HepG2 (cell line): ENCODE results near the gene NOL11. TPM values are rescaled to one million over a fixed set of nuclear protein-coding genes. Genes with fewer than 3 reads are reported as not detected.

Experiments
- GATAD2A ChIP-seq: IDR thresholded peaks from 2 replicates; pipeline ENCODE4 v1.6.1; 2016
- HDAC1 ChIP-seq: sonication (generic); formaldehyde crosslinking; IDR thresholded peaks from 2 replicates; pipeline ENCODE4 v1.5.1; 2020; ENCODE audit warnings: mild to moderate bottlenecking, missing genetic modification reagents
- HNF1A ChIP-seq, 2 experiments: sonication (generic) in 1 of 2; formaldehyde crosslinking in 1 of 2; IDR thresholded peaks; 2 replicates each; pipeline versions ENCODE4 v1.4.0 to v1.6.1; 2016 to 2020; ENCODE audit warnings: borderline replicate concordance in 1 of 2, low read depth in 1 of 2, mild to moderate bottlenecking in 1 of 2, missing genetic modification reagents in 1 of 2
- MEIS1 ChIP-seq: sonication (generic); formaldehyde crosslinking; IDR thresholded peaks from 2 replicates; pipeline ENCODE4 v1.9.0; 2021; ENCODE audit warnings: mild to moderate bottlenecking, missing genetic modification reagents, moderate library complexity, borderline replicate concordance
- MYPOP ChIP-seq: sonication (generic); formaldehyde crosslinking; IDR thresholded peaks from 2 replicates; pipeline ENCODE4 v1.8.1; 2023; ENCODE audit warnings: mild to moderate bottlenecking, moderate library complexity, missing genetic modification reagents
- POLR2A ChIP-seq, 2 experiments: IDR thresholded peaks; 2 replicates each; pipeline ENCODE4 v1.6.1; 2011; ENCODE audit warnings: low read depth in 2 of 2, low read length in 2 of 2, mild to moderate bottlenecking in 1 of 2, moderate library complexity in 1 of 2; ENCODE audit not compliant: insufficient read depth in 1 of 2
- RAD21 ChIP-seq: fragments of 450-650 bp; formaldehyde crosslinking; IDR thresholded peaks from 2 replicates; pipeline ENCODE4 v1.5.0; 2020; ENCODE audit warnings: mild to moderate bottlenecking
- TFE3 ChIP-seq: IDR thresholded peaks from 2 replicates; pipeline ENCODE4 v1.6.1; 2016
- ZBTB3 ChIP-seq: sonication (generic); formaldehyde crosslinking; IDR thresholded peaks from 2 replicates; pipeline ENCODE4 v1.4.0; 2020; ENCODE audit warnings: low read depth, mild to moderate bottlenecking, moderate library complexity, missing genetic modification reagents, borderline replicate concordance
- ZNF350 ChIP-seq: sonication (generic); formaldehyde crosslinking; IDR thresholded peaks from 2 replicates; pipeline ENCODE4 v1.4.0; 2020; ENCODE audit warnings: mild to moderate bottlenecking, low read depth, missing genetic modification reagents, borderline replicate concordance
- ZNF362 ChIP-seq: sonication (generic); formaldehyde crosslinking; IDR thresholded peaks from 2 replicates; pipeline ENCODE4 v1.4.0; 2020; ENCODE audit warnings: missing genetic modification reagents, mild to moderate bottlenecking, borderline replicate concordance
- ZNF687 ChIP-seq: sonication (generic); formaldehyde crosslinking; IDR thresholded peaks from 2 replicates; pipeline ENCODE4 v1.5.1; 2020; ENCODE audit warnings: mild to moderate bottlenecking, missing genetic modification reagents, moderate library complexity
- ZNF792 ChIP-seq: IDR thresholded peaks from 2 replicates; pipeline ENCODE4 v1.6.1; 2016
- polyA plus RNA-seq, 8 experiments: library from polyadenylated mRNA; depleted of rRNA in 3 of 8; stranded (reverse) in 7 of 8; unstranded in 1 of 8; fragments of >200 nt; fragmentation: Illumina TruSeq in 4 of 8; extraction: Trizol in 4 of 8; gene quantifications; 2 replicates each; pipeline versions ENCODE4 v1.2.1 to v1.2.3, GENCODE V29; 2011 to 2016; ENCODE audit warnings: low read depth in 4 of 8, missing spikeins in 1 of 8, mixed read lengths in 1 of 8; ENCODE audit not compliant: insufficient read depth in 1 of 8
- total RNA-seq, 5 experiments: library from RNA; depleted of rRNA; stranded (reverse); fragments of >200 nt; fragmentation: Illumina TruSeq; extraction: Trizol; gene quantifications; 2 replicates each; pipeline ENCODE4 v1.2.3, GENCODE V29; 2016; ENCODE audit warnings: low read depth in 1 of 5

The NOL11 gene
- total and polyA plus RNA-seq, 2 of the 13 experiments (the other 11 are each of a cell fraction or from before 2014, with no cell fraction given): 45.8 to 124 TPM

GRCh38 chr17:67727152-67728039, 9.7 kb downstream of the NOL11 start (continued):
- TF ChIP-seq ZNF687 (CRISPR knock-in tag) (peak; percentile 82), HNF1A (IDR thresholded peaks at IDR 0.05; ENCODE audit: low read depth) (peak; percentile 84), HNF1A (CRISPR knock-in tag; IDR thresholded peaks at IDR 0.05; ENCODE audit: borderline replicate concordance) (peak; percentile 87; the same call in 1 of the 2 replicates), ZNF350 (peak; percentile 73; the same call in 1 of the 2 replicates), POLR2A (IDR thresholded peaks at IDR 0.05; ENCODE audit: insufficient read depth in 1 of 2, low read depth in 2 of 2, low read length in 2 of 2) (peak; percentile 33 to 45; a peak in 1 of 4 replicates), HDAC1 (CRISPR knock-in tag) (peak; percentile 58), ZNF362 (CRISPR knock-in tag) (peak; percentile 96), MYPOP (CRISPR knock-in tag) (0 out of 2 replicates have a peak, but pooled peaks have one; percentile 34), ZBTB3 (0 out of 2 replicates have a peak, but pooled peaks have one; percentile 41), MEIS1 (CRISPR knock-in tag) (0 out of 2 replicates have a peak, but pooled peaks have one; percentile 31), TFE3 (0 out of 2 replicates have a peak, but pooled peaks have one; percentile 32), RAD21 (CRISPR knock-in tag) (0 out of 2 replicates have a peak, but pooled peaks have one; percentile 8), ZNF792 (CRISPR knock-in tag) (0 out of 2 replicates have a peak, but pooled peaks have one; percentile 33), GATAD2A (CRISPR knock-in tag) (peak; percentile 45; the same call in 1 of the 2 replicates)
